OCI-M2 (cell line): ENCODE measurements around the gene CTDSPL.

Experiments
- DNase-seq: peaks from one replicate; lab custom pipeline; 2025; ENCODE audit not compliant: unreplicated experiment; lab: John Stamatoyannopoulos, UW

CTDSPL gene

DNA sequence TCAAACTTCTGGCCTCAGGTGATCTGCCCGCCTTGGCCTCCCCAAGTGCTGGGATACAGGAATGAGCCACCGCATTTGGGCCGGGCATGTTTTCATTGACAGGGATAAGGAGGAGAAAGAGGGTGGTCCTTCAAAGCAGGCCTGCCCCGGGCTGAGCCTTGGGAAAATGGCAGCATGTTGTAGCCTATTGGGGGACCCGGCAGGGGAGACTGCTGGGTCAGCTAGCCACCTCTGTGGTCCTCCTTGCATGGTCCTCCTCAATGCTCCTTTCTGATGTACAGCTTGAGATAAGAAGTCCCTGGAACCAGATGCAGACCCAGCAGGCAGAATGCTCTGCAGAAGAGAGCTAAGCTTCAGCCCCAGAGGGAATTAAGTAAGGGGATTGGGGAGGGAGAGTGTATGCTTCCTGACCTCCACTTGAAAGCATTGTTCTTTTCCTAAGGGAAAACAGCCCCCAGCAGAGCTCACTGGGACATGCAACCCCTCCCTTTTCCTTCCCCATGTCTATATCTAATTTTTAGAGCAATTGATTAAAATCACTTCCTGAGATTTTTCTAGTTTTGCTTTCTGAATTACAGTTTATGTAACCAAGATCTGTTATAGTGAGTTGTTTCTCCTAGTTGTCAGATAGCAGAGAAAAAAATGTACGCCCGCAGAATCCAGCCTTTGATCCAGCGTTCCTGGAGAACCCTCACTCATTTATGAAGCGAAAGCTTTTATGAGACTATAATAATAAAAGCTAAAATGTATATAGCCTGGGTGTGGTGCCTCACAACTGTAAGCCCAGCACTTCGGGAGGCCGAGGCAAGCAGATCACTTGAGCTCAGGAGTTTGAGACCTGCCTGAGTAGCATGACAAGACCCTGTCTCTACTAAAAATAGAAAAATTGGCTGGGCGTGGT is 80.2 kb downstream of the CTDSPL start:
- no peak for DNase-seq

DNA sequence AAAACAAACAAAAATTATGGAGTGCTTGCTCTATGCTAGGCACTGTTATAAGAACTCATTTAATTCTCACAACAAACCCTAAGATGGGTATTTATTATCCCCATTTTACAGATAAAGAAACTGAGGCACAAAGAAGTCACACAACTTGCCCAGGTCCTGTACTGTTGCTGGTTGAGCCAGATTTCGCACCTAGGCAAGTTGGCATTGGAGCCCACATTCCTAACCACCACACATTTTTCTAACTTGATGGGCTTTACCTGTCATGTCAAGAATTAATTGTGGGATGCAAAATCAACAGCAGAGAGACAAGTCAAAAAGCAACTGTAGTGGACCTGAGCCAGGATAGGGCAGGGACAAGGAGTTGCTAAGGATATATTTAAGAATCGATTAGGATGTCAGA is 81.0 kb downstream of the CTDSPL start:
- DNase-seq = no peak

DNA sequence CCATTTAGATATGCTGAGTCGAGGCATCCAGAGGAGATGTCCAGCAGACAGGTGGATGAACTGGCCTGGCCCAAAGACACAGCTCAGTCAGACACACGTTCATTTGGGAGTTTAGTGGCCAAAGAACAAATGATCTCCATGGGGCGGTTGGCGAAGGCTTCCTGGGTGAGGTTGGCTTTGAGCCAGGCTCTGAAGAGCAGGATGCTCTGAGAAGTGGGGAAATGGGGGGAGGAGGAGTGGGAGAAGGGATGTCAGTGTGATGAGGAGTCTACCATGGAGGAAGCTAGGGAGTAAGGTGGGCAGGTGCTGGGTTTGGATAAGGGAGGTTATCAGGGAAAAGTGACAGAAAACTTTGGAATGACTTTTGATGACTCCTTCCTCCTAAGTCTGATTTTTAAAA is 81.4 kb downstream of the CTDSPL start:
- DNase-seq = no peak

DNA sequence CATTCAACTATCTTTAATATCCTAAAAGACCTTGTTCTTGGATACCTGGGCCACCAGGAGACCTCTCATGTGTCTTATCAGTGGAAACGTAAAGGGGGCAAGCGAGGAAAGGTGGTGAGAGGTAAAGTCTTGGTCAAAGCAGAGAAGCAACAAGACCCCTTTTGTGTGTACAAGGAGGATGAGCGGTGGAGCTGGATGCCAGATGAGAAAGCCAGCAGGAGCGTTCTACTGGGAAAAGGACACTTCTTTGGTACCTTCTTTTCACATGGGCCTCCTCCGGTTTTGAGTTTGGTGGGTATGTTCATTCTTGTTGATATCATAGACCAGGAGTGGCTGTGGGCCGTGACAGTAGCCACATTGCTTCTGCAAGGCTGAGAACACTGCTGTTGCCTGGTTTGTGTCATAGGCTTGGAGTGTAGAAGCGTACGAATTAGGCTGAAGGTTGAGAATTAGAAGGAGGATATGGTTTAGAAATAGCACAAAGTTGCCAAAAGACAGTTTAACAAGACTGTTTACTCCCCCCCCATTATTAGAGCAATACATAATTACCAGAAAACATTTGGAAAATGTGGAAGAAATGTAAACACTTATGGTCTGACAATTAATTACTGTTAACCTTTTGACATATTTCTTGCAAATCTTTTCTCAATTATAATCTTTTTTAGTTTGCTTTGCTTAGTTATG is 82.1 kb downstream of the CTDSPL start:
- DNase-seq = no peak

DNA sequence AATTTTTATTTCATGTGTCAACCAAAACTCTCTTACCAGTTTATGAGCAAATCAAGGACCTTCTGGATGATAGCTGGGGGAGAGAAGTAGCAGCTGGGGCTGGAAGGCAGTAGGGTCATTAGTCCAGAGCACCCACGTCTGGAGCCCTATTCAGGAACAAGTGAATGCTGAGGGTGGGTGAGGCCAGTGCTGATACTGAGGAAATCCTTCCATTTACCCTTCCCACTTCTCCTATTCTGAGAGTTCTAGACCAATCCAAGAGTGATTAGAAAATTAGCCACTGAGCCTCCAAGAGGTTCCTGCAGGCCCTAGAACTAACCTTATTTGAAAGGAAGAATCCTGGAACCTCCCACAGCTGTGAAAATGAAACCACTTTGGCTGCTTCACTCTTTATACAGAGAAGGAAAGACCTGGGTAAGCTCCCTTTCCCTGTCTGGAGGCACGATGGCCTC is 82.7 kb downstream of the CTDSPL start:
- DNase-seq = no peak

DNA sequence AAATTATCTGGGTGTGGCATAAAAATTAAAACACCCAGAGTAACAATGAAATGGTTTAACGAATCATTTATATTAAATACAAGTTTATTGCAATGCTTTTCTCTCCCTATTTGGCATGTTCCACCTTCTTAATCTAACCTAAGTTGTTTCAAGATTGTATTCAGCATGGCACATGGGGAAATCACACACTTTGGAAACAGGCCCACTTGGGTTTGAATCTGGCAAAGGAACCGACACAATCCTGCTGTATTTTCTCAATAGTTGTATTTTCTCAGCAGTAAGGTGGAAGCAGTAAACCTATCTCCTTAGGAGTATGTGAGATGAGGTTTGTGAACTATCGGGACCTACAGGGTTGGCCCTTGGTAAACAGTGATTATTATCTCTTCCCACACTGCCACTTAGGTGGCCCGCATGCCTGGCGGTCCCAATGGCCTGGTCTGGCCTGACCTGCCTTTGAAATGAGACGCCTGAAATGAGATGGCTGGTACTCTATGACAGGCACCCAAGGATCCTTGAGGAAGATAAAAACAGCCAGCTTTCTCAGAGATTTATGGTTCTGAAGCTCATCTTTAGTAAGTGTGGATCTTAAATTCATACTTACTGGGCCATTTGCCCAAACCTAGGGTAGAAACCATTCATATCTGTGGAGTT is 83.6 kb downstream of the CTDSPL start:
- DNase-seq = no peak

DNA sequence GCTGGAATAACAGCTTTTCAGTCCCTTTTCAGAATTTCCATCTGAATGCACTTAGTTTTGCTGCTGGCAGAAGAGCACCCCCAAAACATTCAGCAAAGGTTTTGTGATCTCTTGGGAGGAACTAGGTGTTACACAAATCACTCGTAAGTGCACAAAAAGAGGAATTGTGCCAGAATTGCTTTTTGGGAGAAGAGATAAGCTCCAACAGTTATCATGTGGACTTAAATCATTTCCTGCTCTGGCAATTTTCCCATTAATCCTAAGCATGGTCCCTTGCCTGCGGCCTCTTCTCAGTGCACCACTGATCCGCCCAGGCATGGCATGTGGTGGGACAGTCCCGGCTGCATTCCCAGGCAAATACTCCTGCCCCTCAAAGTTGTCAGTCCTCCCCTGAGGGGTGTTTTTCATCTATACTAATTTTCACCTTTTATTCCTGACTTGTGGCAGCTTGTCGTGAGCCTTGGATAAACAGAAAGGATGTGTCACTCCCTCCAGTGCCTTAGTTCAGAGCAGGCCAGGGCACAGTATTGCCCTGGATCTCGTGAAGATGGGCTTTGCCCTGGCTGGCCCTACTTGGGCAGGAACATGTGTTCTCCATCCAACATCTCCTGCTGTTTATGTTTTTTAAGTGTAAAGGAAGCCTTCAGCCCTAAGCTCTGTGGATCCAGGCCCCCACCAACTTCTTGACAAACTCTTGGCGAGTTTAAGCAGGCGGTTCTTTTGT is 84.3 kb downstream of the CTDSPL start:
- no peak for DNase-seq

DNA sequence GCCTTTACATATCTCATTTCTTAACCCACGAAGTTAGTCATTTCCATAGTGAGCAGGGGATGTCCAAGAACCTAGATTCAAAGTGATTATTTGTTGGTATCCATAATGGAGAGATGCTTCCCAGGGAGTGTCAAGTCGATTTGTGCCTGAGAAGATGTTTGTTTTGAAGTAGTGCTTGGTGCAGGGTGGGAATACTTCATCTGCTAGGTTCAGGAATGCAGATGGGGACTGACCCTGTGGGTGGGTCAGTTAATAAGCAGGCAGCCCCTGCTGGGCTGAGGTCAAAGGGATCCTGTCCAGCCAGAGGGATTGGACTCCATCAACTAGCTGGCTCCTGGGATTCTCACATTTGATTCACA is 84.8 kb downstream of the CTDSPL start:
- no peak for DNase-seq

DNA sequence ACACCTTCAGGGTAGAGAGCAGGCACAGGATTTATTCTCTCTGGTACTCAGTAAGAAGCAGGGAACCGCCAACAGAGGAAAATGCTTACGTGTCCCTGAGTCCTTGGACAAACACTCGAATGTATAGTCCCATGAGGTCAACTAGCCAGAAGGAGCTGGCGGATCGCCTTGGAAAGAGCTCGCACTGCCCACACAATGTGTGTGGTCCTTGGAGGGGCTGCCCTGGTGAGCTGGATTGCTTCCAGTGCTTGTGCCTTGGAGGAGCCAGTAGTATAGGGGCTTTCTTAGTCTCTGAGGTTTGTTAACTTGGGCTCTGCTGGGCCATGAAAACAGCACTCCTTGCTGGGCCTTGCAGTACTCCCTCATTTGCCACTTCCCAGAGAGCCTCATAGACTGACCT is 88.2 kb downstream of the CTDSPL start:
- DNase-seq = no peak

DNA sequence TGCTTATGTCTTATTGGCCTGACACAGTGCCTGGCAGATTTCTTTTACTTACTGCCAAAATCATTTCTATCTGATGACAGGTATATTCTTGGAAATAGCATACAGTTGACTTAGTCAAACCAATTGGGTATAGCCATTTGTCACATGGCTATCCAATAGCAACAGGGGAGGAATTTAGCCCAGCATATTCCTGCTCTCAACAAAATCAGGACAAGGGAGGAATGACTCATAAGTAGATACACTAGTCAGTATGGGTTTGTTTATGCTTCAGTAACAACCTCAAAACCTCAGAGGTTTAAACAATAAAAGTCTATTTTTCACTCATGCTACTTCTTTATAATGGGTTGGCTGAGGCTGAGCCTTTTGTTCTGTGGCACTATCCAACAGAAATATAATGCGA is 90.9 kb downstream of the CTDSPL start:
- no peak for DNase-seq

DNA sequence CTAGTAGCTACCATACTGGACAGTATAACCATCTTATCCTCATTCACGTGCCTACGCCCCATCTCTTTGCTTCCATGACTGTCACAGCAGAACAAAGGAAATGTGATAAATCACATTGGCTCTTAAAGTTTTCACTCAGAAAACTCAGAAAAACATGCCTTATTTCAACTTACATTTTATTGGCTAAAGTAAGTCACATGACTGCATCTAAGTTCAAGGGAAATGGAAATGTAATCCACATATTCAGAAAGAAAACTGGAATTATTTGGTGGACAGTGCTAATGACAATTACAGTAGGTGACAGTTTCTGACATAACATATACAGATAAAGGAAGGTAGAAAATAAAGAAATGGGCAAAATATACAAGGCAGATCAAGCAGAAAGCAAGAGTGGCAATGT is 91.5 kb downstream of the CTDSPL start:
- DNase-seq = no peak

DNA sequence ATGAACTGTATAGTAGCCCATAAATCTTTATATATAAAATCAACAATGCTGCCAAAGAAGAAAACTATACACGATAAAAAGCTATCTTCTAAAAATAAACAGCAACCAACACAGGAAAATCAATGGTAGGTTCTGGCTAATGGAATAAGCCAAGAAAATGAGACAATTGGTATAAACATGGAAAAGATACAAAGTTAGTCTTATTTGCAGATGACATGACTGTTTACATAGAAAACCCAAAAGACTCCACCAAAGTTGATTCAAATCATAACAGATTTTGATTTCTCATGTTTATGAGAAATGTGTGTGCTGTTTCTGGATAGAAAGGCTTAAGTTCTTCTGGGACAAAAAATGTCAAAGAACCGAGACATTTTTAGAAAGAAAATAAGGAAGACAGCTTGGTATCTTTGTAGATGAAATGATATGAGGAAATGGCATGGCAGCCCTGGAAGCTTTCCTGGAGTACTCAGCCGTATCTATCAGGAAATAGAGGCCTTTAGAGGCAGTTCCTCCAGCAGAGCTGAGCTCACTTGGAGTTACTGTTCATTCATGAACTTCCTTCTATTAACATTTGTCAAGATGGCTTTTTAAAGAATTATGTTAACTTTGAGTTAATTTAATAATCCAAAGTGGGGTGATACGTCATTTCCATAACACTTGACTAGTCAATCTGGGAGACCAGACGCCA is 92.2 kb downstream of the CTDSPL start:
- DNase-seq = no peak

DNA sequence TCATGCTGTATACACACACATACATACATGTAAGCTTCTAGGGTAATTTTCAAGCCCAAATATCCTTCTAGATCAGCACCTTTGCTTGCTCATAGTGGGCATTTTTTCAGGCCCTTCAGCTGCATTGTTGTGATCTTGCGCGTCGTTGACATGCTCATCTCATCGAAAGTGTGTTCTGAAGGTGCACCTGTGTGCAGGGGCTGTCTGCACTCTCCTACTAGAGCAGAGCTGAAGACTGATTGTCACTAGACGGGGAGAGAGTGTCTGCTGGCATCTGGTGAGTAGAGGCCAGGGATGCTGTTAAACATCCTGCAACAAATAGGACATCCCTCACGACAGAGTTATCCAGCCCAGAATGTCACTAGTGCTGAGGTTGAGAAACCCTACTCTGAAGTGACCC is 93.2 kb downstream of the CTDSPL start:
- DNase-seq = no peak

DNA sequence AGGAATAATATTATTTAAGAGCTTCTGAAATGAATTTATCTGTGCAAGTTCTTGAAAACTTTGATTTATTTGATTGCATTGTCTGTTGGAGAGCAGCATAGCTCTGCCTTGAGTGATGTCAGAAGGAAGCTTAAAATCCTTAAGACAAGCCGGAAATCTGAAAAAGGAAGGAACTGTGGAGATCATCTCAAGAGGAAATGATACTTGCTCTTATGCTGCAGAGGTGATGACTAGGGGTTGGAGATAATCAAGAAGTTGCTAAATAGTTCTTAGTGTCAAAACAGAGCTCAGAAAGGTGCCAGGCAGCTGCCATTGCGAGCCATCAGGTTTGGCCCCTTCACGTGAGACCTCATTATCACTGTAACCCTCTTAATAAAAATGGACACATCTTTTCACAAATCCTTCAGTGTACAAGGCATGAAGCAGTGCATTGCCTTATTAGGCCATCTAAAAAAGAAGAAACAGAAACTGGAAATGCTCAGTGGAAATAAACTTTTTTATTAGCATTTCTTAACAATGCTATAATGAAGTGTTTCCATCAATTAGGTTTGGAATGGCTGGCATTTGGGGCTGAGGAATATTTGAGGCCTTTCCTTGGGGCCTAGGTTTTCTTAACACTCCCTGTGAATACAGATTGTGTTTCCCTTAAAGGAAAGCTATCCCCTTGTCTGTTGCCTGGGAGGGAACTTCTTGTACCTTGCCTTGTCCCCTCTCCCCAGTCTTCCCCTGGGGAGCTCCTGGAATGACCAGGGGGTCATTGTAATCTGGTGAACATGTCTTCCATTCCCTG is 94.4 kb downstream of the CTDSPL start:
- DNase-seq = no peak

DNA sequence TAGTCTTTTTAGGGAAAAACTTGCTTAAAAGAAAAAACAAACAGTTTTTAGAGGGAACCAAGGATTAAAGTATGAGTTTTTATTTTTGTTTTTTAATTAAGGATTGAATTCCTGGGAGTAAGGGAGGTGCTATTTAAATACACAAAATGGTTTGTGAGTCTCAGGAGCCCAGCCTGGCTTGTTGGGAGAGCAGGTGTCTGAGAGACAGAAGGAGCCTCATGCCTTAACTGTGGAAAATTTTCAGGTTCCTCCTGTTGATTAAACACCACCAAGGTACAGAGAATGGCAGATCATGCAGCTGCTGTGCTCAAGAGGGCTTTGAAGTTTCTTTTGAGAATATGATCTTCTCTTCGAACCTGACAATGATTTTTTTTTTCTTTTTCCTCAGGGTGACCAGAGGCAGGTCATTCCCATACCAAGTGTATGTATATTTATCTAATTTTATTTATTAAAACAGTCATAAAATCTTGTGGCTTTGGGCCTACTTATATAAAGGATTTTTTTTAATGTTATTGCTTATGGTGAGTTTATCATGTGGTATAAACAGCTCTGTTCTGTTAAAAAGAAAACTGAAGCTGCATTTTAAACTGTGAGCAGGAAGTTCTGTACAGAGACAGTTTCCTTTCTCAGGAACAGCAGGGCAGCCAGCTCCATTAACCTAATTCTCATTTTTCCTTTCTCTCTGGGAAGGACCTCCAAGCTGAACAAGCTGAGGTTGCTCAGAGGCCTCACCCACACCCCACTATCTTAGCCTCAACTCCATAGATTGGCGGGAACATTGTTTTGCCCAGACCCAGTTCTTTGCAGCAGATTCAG is 95.3 kb downstream of the CTDSPL start:
- DNase-seq = no peak

DNA sequence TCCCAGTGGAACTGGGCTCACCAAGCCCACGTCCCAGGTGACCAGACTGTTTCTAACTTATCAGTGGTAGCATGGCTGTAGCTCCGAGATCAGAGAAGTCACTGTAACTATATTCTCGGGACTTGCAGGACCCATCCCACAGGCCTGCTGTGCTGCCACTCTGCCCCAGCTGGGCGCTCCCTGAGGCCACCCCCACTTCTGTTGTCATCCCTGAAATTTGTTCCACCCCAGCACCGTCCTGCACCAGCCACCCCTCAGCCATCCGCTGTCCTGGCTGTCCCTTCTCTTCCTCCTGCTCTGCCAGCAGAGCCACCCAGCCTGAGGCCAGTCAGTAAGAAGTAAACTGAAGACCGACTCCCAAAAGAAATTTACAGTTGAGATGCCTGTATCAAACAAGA is 95.9 kb downstream of the CTDSPL start:
- DNase-seq = no peak

DNA sequence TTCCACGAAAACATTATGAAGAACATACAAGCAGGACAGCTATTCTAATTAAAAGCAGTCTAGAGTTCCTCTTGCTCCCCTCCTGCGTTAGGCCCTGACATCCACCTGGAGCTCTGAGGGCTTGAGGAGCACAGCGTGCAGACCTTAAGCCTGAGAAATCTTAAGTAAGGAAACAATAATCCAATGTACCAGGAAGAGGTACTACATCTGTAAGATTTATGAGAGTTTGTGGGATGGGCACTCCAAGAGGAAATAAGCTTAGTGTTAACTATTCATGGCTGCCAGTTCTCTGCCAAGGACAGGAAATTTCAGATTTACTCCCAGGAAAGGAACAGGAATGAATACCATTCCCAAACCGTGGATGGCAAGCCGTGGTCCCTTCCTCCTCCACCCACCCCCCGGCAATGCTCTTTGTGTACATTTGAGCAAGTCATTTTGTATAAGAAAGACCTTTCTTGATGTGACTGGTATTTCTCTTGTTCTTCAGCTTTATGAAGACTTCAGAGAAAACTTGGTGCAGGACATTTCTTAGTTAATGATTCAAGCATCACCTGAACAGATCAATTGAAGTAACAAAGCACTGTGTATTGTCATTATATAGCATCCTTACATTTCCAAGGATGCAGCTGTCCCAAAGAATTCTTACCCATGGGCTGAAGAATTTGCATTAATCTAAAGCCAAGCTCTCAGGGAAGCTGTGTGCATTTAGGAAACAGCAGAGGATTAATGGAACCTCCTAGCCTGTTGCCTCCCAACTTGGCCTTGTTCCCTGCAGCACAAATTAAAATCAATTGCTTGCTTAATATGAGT is 100.1 kb downstream of the CTDSPL start:
- no peak for DNase-seq

DNA sequence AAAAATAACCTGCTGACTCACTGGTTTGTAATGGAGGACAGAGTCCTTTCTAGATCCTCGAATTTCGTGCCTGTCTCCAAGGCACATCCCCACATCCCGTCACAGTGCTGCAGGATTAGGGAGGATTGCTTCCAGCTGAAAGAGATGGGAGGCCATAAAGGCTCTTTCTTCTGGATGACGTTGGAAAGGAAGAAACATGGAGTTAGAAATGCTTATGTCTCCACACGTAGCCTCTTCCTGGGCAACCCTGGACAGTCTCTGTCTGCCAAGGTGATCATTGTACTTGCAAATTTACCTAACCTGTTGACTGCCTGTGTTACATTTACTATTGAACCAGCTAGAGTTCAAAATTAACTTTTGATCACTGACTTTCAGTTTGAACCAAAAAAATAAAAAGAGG is 101.3 kb downstream of the CTDSPL start:
- no peak for DNase-seq
